GM12891 (cell line): ENCODE results near the gene NANP.

Experiments
- PAX5 ChIP-seq: IDR thresholded peaks from 2 replicates; pipeline ENCODE4 v1.6.1; 2011; ENCODE audit warnings: low read length, moderate library complexity, mild to moderate bottlenecking; ENCODE audit not compliant: insufficient read depth, severe bottlenecking
- POLR2A ChIP-seq: IDR thresholded peaks from 2 replicates; pipeline ENCODE4 v1.6.1; 2011; ENCODE audit warnings: low read depth, low read length, control low read depth
- POLR2AphosphoS5 ChIP-seq: IDR thresholded peaks from 2 replicates; pipeline ENCODE4 v1.6.1; 2011; ENCODE audit warnings: low read depth, low read length, control low read depth
- POU2F2 ChIP-seq: IDR thresholded peaks from 2 replicates; pipeline ENCODE4 v1.6.1; 2011; ENCODE audit warnings: low read depth, mild to moderate bottlenecking, control low read depth, low read length, moderate library complexity
- SPI1 ChIP-seq: IDR thresholded peaks from 2 replicates; pipeline ENCODE4 v1.6.1; 2011; ENCODE audit warnings: low read depth, low read length, control low read depth
- TAF1 ChIP-seq: IDR thresholded peaks from 2 replicates; pipeline ENCODE4 v1.6.1; 2011; ENCODE audit warnings: low read depth, low read length, control low read depth

DNA sequence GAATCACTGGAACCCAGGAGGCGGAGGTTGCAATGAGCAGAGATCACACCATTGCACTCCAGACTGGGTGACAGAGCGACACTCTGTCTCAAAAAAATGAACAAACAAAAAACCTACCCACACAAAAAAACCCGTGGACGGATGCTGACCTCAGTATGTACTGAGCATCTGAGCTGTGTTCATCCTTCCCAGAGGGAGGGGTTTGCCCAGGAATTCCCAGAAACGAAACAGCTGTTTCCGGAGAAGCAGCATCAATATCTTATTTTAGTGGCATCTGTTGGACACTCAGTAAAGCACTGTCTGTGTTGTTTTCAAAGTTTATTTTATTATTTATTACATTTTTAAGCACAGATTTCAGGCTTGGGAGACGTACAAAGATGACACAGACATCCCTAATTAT lies 18.7 kb downstream of the NANP start:
- TF ChIP-seq POLR2A (no peak), SPI1 (no peak), TAF1 (no peak), POLR2AphosphoS5 (no peak), PAX5 (no peak), POU2F2 (no peak)
